Subcutaneous adipose tissue (tissue), 4 donors: ENCODE data around the gene CORO1C. TPM values are rescaled to one million over a fixed set of nuclear protein-coding genes. Genes with fewer than 3 reads are reported as not detected.

Source experiments
- total RNA-seq, 4 donors: library from RNA; depleted of rRNA; stranded (reverse); fragments of >200 nt; gene quantifications; one replicate each; pipeline ENCODE4 v1.1.0, GENCODE V29; 2016
- TF ChIP-seq, protein P1 (sequence below): fragments of 450-650 bp; IDR thresholded peaks from one replicate; pipeline ENCODE4 v1.5.1; 2016; ENCODE audit warnings: low read depth, mild to moderate bottlenecking, control low read depth, antibody characterized with exemption, moderate library complexity

CORO1C gene
- total RNA-seq, 4 donors from 2014 or later = 151 to 320 (median 199) TPM

DNA sequence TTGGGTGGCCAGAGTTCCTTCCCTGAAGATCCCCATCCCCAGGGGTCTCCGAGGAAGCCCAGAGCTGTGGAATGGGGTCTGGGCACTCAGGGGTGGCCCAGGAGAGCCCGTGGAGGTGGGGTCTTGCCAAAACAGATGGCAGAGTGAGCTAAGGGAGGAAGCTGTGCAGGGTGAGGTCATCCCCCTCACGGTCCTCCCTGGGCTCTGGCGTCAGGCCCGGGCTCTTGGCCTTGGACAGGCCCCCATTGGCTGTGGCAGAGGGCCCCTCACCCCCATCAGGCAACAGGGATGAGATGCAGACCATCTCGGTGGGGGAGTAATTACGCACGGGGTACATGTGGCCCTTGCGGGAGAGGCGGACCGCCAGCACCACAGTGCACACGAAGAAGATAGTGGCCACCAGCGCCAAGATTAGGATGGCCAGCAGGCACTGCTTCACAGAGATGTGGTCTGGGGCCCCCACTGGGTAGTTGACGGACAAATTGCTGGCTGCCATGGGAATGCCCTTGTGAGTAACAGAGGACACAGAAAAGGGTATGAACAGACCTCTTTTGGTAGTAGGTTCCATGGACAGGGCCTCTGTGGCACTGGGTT is 108.3 kb downstream of the CORO1C start:
- TF ChIP-seq, protein P1, sequence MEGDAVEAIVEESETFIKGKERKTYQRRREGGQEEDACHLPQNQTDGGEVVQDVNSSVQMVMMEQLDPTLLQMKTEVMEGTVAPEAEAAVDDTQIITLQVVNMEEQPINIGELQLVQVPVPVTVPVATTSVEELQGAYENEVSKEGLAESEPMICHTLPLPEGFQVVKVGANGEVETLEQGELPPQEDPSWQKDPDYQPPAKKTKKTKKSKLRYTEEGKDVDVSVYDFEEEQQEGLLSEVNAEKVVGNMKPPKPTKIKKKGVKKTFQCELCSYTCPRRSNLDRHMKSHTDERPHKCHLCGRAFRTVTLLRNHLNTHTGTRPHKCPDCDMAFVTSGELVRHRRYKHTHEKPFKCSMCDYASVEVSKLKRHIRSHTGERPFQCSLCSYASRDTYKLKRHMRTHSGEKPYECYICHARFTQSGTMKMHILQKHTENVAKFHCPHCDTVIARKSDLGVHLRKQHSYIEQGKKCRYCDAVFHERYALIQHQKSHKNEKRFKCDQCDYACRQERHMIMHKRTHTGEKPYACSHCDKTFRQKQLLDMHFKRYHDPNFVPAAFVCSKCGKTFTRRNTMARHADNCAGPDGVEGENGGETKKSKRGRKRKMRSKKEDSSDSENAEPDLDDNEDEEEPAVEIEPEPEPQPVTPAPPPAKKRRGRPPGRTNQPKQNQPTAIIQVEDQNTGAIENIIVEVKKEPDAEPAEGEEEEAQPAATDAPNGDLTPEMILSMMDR = no peak

DNA sequence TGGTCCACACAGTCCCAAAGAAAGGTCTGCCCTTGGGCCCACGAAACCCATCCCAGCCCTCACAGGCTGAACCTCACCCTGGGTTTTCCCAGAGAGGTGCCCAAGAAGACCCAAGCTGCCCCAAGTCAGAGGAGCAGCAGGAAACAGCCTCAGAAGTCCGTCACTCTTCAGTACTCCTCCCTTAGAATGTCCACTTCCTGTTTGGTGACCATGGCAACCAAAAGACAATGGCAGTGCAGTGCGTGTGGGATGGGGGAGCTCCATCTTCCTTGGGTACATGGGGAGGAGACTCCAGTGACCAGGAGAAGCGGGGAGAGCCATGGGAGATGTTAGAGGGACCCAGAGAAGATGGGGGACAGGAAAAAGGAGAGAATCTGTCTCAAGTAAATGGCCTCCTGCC is 108.9 kb downstream of the CORO1C start:
- TF ChIP-seq, protein P1 = no peak

DNA sequence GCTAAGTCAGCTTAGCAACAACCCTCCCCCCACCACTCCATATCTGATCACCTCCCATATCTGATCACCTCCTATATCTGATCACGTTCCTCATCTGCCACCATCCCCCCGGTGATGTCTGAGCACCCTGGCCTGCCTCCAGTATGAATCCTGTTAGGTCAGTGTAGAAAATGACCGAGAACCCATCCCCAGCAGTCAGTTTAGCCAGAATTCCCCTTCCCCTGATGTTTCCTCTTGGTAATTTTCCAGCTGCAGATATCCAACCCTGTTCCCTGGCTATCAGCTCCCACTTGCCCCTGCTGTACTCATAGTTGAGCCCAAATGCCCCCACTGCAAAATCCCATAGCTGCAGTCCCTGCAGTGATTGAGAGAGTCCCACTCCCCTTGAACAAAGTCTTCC is 110.2 kb downstream of the CORO1C start:
- TF ChIP-seq, protein P1 = no peak

DNA sequence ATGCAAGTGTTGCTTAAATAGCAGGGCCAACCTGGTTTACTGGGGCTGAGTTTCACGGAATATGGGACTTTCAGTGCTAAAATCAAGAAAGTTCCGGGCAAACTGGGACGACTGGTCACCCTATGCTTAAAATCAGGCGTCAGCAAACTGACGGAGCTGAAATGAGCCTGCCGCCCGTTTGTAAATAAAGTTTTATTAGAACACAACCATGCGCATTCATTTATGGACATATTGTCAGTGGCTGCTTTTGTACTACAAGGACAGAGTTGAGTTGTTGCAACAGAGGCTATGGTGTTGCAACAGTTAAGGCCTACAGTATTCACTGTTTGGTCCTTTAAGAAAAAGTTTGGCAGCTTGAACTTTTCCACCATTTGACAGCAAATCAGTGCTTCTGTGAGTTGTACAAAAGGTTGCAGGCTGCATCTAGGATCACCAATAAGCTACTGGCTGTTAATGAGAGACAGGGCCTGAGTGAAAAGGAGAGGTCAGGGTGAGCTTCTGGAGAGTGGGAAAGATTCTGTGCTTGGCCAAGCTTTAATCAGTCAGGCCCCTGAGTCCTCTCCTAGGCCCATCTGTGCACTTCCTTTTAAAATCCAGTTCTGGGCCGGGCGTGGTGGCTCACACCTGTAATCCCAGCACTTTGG is 111.0 kb downstream of the CORO1C start:
- TF ChIP-seq, protein P1 = no peak

DNA sequence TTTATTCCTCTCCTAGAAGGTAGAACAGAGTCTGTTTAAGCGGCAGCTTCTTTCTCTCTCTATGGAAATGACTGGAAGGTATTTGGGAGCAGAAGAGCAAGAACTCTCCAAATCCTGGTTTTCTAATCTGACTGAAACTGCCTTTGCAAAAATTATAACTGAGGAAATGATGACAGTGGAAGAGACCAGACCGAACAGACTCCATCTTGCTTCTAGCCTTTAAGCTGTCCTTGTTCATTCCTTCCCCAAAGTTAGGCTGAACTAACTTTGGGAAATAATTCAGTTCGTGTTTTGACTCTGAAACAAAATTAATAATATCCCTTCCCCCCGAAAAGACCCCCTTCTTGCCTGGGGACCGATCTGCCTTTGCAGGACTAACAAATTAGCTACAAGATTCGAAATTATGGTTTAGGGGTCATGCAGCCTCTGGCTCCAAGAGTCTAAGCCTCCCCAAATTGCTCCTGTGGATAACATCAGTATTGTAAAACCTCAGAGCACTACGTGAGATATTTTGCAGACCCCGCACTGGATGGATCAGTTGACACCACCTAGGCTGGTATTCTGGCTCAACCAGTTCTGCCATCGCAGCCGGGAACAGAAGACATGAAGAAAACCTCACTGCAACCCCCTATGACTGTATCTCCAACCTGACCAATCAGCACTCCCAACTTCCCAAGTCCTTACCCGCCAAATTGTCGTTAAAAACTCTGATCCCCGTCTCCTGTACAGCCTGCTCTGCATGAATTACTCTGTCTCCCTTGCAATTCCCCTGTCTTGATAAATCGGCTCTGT is 111.8 kb downstream of the CORO1C start:
- TF ChIP-seq, protein P1 = no peak

DNA sequence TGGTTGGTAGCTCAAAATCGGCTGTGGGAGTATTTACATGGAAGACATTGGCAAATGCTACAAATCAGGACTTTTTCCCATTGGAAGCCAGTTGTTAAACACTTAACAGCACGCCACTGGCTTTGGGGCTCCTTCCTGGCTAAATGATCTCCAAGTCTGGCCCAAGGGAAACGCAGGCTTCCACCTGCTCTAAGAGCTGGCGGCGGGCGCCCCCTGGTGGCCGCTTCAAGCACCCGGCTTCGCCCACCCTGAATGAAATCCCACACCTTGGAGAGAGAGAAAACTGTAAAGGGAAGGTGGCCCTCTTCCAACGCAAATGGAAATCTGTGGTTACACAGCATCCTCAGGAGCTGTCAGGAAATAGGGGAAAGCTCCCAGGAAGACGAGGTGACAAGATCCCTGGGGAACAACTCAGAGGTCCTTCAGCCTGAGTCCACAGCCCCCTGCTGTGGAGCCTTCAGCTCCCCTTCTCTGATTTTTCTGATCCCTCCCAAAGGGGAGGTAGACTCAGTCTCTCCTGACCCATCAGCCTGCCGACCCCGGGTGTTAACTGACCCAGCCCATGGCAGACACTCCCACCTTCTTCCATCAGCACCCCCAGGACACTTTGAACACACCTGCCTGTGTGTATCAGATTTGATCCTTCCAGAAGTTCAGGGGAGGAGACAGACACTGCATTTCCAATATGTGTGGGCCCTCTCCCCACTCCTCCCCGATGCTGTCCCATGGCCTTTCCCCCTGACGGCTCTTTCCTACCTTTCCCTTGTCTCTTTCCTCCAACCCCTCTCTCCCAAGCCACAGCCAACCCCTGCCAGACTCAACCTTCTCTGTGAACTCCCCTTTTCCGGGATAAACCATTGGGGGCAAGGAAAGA is 113.0 kb downstream of the CORO1C start:
- TF ChIP-seq, protein P1 = no peak
